HG02763 (cell line): Measurements from ENCODE around the gene IL17F.

Experiments
- ATAC-seq: cut with Tn5 transposase; IDR thresholded peaks from one replicate; pipeline ENCODE4 v1.9.1; 2021; ENCODE audit warnings: mild to moderate bottlenecking, moderate library complexity; ENCODE audit not compliant: unreplicated experiment

The IL17F gene

DNA sequence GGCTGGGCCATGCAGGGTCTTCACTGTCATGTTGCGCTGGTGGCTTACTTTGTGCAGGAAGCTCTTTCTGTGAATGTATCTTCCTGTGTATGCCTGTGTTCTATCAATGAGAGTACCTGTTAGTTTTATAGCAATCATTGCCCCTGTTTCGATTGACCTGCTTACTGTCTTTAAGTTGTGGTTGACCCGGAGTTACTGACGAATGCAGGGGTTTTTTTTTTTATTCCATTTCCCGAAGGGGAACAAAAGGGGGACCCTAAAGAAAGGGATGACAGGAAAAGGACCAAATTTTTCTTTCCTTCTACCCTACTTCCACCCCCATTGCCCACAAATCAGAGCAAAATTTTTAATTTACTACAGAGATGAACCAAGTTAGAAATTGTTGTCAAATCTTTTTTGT is at the start of gene IL17F:
Gene IL17F (minus strand): TSS at position 101 of the 400 bp plus-strand sequence. CDS start 71 bp downstream, at position 30.
- ATAC-seq, result no peak

DNA sequence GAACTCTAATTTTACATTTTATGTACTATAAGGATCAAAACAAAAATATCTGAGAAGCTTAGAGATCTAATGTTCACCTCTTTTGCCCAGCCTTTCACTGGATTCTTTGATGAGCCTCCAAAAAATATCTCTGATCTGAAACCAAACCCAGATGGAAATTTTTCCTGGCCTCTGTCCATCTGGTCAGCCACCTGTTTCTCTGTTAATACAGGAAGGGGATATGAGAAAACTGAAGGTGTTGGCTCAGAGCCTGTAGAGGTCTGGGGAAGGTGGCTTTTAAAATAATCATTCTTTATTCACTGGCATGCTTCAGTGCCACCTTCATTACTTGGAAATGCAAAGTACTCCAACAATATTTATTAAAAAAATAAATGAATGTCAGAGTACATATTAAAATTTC is 48.8 kb upstream of the IL17F start:
- ATAC-seq, result no peak

DNA sequence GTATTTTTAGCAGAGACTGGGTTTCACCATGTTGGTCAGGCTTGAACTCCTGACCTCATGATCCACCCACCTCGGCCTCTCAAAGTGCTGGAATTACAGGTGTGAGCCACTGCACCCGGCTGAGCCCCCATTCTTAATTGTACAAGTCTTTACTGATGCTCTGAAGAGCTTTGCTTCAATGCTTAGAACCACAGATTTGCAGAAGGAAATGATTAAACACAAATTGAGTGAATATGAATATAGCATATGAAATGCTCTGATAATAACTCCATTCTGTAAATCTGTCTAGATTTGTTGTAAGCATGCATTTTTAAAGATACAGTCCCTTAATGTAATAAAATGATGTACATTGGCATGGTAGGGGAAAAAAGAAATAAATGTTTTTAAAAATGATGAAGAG is 44.5 kb upstream of the IL17F start:
- ATAC-seq, result no peak

- ATAC-seq, result no peak
Observed at GRCh38 chr6:52288216-52288615, 43.9 kb upstream of the IL17F start.

GRCh38 chr6:52286798-52287432 is 42.6 kb upstream of the IL17F start:
- ATAC-seq, result no peak

GRCh38 chr6:52285177-52286068 is 41.1 kb upstream of the IL17F start:
- no peak for ATAC-seq

DNA sequence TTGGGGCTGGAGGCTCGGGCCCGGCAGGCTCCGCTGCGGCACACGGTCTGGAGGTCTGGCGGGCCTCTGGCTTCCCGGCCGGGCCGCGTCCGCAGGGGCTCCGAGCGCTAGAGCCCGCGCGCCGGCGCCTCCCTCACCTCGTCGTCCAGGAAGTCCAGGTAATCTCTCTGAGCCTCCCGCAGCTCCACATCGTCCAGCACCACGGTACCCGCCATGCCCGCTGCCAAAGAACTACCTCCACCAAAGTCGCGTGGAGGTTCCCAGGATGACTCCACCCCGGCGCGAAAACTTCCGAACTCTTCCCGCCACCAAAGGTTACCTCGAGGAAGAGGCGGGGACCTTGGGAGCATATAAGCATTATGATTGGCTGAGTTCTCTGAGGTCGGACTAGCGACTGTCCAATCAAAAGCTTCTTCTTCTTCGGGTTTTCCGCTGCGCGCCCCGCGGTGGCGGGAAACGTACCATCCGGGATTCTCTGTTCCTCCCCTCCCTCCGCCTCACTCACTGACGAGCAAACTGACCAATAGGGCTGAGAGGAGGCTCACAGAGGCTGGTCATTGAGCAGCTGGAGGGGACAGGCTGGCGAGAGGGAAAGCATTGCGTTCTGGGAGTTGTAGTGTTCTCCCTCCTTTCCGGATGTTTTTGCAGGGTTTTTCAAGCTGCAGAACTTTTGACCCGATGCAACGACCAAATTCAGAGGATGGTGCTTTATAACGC is 40.3 kb upstream of the IL17F start, which contains the start of gene MCM3:
Gene MCM3 (minus strand): TSS at position 283 of the 717 bp plus-strand sequence. CDS start 68 bp downstream, at position 215.
- peak; percentile 99 for ATAC-seq

DNA sequence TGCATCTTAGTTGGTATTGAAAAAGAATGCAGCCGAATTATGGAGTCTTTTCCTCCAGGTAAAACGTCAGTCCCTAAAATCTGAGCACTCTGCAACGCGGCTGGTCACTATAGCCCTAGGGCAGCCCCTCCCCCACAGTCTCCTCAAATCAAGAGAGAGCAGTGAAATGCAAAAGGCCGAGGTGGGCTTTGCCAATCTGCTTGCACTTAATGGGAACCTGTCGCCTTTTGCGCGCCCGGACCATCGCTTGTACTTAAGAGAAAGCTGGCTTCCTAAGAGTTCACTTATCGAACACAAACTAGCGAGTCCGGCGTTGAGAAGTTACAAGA is 39.8 kb upstream of the IL17F start:
- ATAC-seq, result no peak

DNA sequence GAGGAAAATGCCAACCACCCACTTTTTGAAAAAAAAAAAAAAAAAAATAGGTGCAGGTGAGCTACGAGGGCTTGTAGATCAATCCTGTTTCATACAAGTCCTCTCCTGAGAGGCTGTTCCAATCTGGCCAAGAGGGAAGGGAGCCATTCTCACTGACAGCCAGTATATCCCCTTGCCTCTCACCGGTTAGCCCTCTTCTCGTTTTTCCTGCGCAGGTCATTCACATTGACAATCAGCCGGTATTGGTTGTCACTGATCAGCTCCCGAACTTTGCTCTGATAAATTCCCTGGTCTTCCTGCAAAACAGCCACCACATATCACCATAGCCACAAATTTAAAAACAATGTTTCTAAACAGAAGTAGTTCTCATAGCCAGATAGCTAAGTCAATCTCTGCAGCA is 38.8 kb upstream of the IL17F start:
- ATAC-seq, result no peak

DNA sequence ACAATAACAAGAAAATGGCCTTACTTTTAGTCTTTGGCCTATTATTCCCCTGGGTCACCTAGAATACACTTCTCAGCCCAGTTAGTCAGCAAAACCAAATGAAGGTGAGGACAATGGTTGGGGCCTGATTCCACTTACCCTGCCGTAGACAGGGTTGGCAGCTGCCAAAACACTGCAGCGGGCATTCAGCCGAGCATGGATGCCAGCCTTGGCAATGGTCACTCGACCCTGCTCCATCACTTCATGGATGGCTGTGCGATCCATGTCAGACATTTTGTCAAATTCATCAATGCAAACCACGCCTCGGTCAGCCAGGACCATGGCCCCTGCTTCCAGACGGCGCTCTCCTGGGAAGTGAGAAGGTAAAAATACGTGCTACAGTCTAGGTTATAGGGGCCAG is 31.8 kb upstream of the IL17F start:
- ATAC-seq, result no peak

DNA sequence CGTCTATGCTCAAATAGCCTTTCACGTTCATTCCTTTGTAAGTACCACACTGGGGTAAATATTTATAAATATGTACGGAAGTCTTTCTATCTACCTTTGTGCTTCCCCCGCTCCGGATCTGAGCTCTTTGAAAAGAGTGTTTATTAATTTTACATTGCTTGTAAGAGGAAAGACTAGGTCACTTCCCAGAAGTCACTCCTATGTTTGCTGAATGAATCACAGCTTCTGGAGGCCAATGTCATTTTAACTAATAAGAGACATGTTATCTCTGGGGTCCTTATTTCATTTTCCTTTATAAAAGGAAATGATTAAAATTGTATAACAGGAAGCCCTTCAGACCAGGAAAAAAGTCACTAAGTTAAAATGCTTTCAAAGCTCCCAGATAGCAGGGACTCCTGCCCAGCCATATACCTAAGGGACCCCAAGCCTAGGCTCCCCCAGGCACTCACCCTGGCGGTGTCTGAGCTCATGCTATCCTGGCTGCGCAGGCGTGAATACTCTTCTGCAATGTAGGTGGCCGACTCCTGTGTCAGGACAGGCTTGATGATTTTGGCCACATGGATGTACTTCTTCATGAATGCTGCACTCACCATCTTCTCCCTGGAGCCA is 27.7 kb upstream of the IL17F start:
- ATAC-seq, result no peak

DNA sequence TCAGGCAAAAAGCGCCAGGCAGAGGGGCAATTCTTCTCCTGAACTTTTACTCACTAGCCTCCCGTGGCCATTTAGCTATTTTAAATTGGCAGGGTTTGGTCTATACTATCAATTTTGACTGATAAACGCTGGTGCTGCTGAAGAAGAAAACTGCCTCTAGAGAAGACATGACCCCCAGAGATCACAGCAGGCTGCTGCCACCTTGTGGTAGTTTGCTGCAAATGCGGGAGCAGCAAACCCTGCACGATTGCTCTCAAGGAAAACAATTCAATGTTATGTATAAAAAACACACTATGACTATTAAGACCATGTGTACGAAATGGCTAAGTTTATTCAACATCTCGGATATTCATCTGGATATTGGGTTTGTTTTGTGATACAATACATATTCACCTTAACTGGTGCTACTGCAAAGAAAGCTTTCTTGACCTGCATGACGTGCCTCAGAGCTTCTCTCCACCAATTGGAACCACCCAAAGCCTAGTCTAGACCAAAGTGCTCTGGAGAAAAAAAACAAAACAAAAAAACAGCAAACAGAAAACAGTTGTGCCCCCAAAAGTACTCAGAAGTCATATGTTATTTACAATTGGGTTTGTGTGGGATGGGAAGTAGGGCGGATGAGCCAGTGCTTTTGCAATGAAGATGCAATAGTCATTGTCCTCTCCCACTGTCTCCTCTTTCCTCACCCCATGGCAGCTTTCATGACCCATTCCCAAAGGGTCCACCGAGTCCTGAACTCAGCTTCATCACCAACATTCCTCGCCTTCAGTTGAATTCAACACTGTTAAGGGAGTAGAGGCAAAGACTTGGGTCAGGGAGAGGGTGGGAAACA is 19.6 kb upstream of the IL17F start:
- ATAC-seq, result peak; percentile 64

DNA sequence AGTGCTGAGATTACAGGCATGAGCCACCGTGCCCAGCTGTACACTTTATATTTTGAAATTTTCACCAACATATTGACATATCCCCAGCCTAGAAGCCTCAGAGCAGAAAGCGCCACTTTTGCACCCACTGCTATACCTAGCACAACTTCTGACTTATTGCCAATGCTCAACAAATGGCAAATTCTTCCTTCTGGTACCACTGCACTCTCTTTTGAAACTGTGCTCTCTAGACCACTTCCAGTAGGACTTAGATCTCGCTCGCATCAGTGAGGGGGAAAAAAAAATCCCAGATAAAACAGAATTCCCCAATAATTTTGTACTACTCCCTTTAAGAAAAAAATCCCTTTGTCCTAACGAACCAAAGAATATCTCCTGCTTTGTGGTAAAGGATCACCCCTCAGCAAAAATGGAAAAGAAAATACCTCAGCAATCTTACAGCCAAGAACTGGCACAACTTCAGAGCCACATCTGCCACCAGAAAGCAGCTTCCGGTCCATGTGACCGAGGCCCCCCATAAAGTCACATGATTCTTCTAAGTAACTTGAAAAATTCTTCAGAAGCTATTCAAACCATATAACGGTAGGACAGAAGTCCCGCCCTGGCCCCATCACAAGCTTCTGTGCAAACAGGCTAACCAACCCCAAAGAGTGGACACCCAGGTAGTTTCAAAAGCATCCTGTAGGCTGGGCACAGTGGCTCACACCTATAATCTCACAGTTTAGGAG is 18.5 kb upstream of the IL17F start:
- ATAC-seq, result no peak

DNA sequence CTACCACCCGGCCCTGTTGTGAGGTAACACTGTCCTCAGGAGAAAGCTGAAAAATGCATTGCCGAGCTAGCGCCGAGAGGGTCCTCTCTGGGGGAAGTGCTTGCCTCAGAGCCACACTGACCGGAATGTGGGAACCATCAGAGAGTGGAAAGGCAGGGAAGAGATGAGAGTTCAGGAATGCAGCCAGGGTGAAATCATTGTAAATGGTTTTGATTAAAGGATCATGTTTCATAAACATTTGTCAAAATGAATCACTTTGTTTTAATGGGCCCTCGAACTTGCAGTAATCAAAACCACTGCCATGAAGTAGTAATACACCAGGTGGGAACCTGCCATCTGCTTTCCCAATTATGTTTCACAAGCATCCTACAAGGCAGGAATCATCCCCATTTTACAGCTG is 16.9 kb upstream of the IL17F start:
- ATAC-seq, result no peak

DNA sequence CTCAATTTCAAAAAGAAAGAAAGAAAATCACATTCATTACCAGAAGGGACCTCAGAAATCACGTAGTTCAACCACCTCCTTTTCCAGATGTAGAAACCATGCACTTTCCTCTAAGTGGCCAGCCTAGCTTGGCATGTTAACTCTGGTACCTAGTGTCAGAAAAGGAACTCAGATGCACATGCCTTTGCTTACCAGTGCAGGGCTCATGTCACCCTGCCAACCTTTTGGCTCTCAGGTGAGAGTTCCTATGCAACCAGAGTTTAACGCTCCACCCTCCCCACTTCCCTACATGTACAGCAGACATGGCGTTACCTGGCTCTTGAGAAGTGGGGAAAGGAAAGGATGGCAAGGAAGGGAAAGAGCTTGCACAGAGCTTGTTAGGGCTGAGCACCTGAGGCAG is 16.3 kb upstream of the IL17F start:
- no peak for ATAC-seq

GRCh38 chr6:52255434-52255833 is 11.1 kb upstream of the IL17F start:
- no peak for ATAC-seq

DNA sequence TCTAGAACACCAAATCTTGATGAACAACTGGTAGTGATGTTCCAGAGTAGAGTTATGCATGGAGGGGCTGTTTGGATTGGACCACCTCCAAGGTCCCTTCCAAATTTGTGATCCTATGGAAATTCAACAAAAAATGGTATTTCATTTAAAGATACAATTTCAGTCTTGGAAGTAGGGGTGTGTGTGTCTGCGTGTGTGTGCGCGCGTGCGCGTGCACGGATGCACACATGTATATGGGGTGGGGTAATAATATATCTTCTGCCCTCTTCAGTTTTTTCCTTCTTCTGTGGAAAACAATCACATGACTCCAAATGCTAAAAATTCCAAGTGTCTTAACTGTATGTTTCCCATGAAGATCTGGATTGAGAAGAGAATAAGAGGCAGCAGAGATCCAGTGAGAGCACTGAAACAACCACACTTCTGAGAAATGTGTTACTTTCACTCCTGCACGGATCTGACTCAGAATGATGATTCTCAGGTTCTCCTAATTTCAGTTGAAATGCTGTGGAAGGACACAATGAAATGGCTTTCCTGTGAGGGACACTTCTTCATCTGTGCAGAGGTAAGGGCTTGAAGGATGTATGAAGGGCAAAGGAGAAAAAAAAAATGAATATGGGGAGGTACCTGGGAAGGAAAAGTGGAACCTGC is 10.6 kb upstream of the IL17F start:
- no peak for ATAC-seq

- ATAC-seq, result no peak
Observed at GRCh38 chr6:52253494-52253893, 9.2 kb upstream of the IL17F start.

DNA sequence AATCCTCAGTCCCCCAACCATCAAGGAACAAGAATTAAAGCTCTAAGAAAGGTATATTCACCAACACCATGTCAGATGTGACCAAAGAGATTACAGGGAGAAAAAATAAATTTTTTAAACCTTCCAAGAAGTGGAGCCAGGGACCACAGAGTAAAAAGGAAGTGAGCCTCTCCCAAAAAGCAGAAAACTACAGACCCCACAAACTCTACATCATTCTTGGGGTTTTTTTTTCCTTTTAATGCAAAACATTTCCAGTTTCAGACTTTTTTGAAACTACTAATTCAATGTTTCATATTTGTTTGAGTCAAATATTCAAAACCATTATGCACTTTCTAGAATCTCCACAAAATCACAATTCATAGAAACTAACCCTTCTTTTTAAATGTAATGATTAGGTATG is 6.8 kb upstream of the IL17F start:
- no peak for ATAC-seq
